GM08714 (cell line): ENCODE data around the gene CTPS2.

Experiments used
- H3K4me3 ChIP-seq: fragments of 200-500 bp; sonication (Bioruptor generic); 2 replicates; pipeline ENCODE4 v1.5.1; 2014; ENCODE audit warnings: mild to moderate bottlenecking, low read length, inconsistent platforms
- ZNF274 ChIP-seq: IDR thresholded peaks from 2 replicates; pipeline ENCODE4 v1.6.1; 2012; ENCODE audit warnings: mild to moderate bottlenecking, low read depth, low read length

The CTPS2 gene

GRCh38 chrX:16552546-16552945 is 159.9 kb downstream of the CTPS2 start:
- no peak for TF ChIP-seq ZNF274
- no peak overlapping the region for H3K4me3 ChIP-seq

GRCh38 chrX:16547644-16548043 is 164.8 kb downstream of the CTPS2 start:
- H3K4me3 ChIP-seq, result no peak overlapping the region
- TF ChIP-seq ZNF274, result no peak

- no peak overlapping the region for H3K4me3 ChIP-seq
- TF ChIP-seq ZNF274, result no peak
These were observed 167.5 kb downstream of the CTPS2 start for GRCh38 chrX:16544969-16545368.
